HG03045 (cell line): Measurements from ENCODE around the gene CIROP.

Experiments
- ATAC-seq: cut with Tn5 transposase; IDR thresholded peaks from one replicate; pipeline ENCODE4 v1.9.1; 2021; ENCODE audit warnings: mild to moderate bottlenecking, moderate library complexity; ENCODE audit not compliant: unreplicated experiment

CIROP gene

GRCh38 chr14:23104591-23105347, at the start of gene CIROP:
Gene CIROP, minus strand, starts transcription at chr14:23104989. Its CDS starts 69 bp downstream, at chr14:23104920.
- ATAC-seq = no peak

- no peak for ATAC-seq
Observed at GRCh38 chr14:23153851-23154796, 49.3 kb upstream of the CIROP start.

GRCh38 chr14:23151342-23151741, 46.6 kb upstream of the CIROP start:
- ATAC-seq = no peak

GRCh38 chr14:23149745-23150144, 45.0 kb upstream of the CIROP start:
- no peak for ATAC-seq

GRCh38 chr14:23148591-23149249, 43.9 kb upstream of the CIROP start:
- no peak for ATAC-seq

GRCh38 chr14:23147676-23148075, 42.9 kb upstream of the CIROP start:
- no peak for ATAC-seq

GRCh38 chr14:23146980-23147379, 42.2 kb upstream of the CIROP start:
- ATAC-seq = no peak

- ATAC-seq = no peak
Observed at GRCh38 chr14:23146351-23146910, 41.6 kb upstream of the CIROP start.

GRCh38 chr14:23145794-23146350, 41.1 kb upstream of the CIROP start:
- no peak for ATAC-seq

GRCh38 chr14:23143911-23144310, 39.1 kb upstream of the CIROP start:
- ATAC-seq = no peak

GRCh38 chr14:23142826-23143225, 38.0 kb upstream of the CIROP start:
- ATAC-seq = no peak

GRCh38 chr14:23141706-23142444, 37.1 kb upstream of the CIROP start:
- no peak for ATAC-seq

- no peak for ATAC-seq
Observed at GRCh38 chr14:23140371-23140770, 35.6 kb upstream of the CIROP start.

- no peak for ATAC-seq
Observed at GRCh38 chr14:23139874-23140273, 35.1 kb upstream of the CIROP start.

- ATAC-seq = no peak
Observed at GRCh38 chr14:23137813-23138535, 33.2 kb upstream of the CIROP start.

- ATAC-seq = no peak
Observed at GRCh38 chr14:23137192-23137812, 32.5 kb upstream of the CIROP start.

GRCh38 chr14:23136566-23137133, 31.9 kb upstream of the CIROP start:
- no peak for ATAC-seq

GRCh38 chr14:23132970-23133369, 28.2 kb upstream of the CIROP start:
- ATAC-seq = no peak

GRCh38 chr14:23131482-23131881, 26.7 kb upstream of the CIROP start:
- no peak for ATAC-seq
